GM23338 (cell line): ENCODE data around the gene NCKAP5.

ENCODE experiments used
- CREB1 ChIP-seq: fragments of 250-450 bp; sonication (Bioruptor Pico); IDR thresholded peaks from 2 replicates; pipeline ENCODE4 v1.5.0; 2020; ENCODE audit warnings: low read depth, mild to moderate bottlenecking, moderate library complexity
- EZH2 ChIP-seq: fragments of 200-600 bp; sonication (generic); IDR thresholded peaks from one replicate; pipeline ENCODE4 v1.8.0; 2017; ENCODE audit warnings: antibody characterized with exemption, mild to moderate bottlenecking, low read depth; ENCODE audit not compliant: unreplicated experiment
- EZH2phosphoT487 ChIP-seq: fragments of 200-600 bp; sonication (generic); IDR thresholded peaks from one replicate; pipeline ENCODE4 v1.8.1; 2018; ENCODE audit warnings: antibody characterized with exemption; ENCODE audit not compliant: unreplicated experiment
- JUNB ChIP-seq: IDR thresholded peaks from one replicate; pipeline ENCODE4 v1.6.1; 2016; ENCODE audit warnings: antibody characterized with exemption; ENCODE audit not compliant: unreplicated experiment
- NANOG ChIP-seq: IDR thresholded peaks from 2 replicates; pipeline ENCODE4 v1.6.1; 2016; ENCODE audit warnings: antibody characterized with exemption, borderline replicate concordance
- POLR2AphosphoS5 ChIP-seq: IDR thresholded peaks from 2 replicates; pipeline ENCODE4 v1.6.1; 2016; ENCODE audit warnings: antibody characterized with exemption, low read depth
- ZNF114 ChIP-seq: fragments of 250-450 bp; sonication (Bioruptor Pico); IDR thresholded peaks from 2 replicates; pipeline ENCODE4 v1.5.0; 2020; ENCODE audit warnings: mild to moderate bottlenecking, moderate library complexity
- ZNF331 ChIP-seq: fragments of 250-450 bp; sonication (Bioruptor Pico); IDR thresholded peaks from 2 replicates; pipeline ENCODE4 v1.5.0; 2020; ENCODE audit warnings: low read depth, mild to moderate bottlenecking, moderate library complexity
- TF ChIP-seq, protein P1 (sequence below), 2 experiments: fragments of 200-600 bp in 1 of 2; sonication (generic) in 1 of 2; conservative IDR thresholded peaks; 2 replicates each; pipeline versions ENCODE4 v1.5.1 to v1.6.1; 2016 to 2017; ENCODE audit warnings: antibody characterized with exemption in 2 of 2, low read depth in 2 of 2, mild to moderate bottlenecking in 2 of 2, moderate library complexity in 1 of 2
- TF ChIP-seq, protein P2 (sequence below): IDR thresholded peaks from one replicate; pipeline ENCODE4 v1.6.1; 2018; ENCODE audit warnings: antibody characterized with exemption; ENCODE audit not compliant: unreplicated experiment

DNA sequence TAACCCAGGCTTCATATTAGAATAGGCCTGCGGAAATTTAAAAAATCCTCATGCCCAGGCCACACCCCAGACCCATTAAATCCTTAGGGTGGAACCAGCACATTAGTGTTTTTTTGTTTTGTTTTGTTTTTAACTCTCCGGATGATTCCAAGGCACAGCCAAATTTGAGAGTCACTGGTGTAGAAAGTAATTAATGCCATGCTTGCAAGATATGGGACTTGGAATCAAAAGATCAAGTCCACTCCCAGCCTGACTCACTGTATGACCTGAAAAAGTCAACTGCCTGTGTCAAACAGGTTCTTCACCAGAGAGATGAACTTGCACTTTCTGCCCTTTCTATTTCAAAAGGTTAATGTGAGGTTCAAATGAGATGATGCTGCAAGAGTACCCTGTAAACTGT is 588.0 kb downstream of the NCKAP5 start:
- TF ChIP-seq ZNF331 (CRISPR knock-in tag) (no peak), JUNB (no peak), POLR2AphosphoS5 (no peak), ZNF114 (CRISPR knock-in tag) (no peak), NANOG (no peak), CREB1 (CRISPR knock-in tag) (no peak), EZH2 (no peak), EZH2phosphoT487 (no peak)
- TF ChIP-seq, protein P1, sequence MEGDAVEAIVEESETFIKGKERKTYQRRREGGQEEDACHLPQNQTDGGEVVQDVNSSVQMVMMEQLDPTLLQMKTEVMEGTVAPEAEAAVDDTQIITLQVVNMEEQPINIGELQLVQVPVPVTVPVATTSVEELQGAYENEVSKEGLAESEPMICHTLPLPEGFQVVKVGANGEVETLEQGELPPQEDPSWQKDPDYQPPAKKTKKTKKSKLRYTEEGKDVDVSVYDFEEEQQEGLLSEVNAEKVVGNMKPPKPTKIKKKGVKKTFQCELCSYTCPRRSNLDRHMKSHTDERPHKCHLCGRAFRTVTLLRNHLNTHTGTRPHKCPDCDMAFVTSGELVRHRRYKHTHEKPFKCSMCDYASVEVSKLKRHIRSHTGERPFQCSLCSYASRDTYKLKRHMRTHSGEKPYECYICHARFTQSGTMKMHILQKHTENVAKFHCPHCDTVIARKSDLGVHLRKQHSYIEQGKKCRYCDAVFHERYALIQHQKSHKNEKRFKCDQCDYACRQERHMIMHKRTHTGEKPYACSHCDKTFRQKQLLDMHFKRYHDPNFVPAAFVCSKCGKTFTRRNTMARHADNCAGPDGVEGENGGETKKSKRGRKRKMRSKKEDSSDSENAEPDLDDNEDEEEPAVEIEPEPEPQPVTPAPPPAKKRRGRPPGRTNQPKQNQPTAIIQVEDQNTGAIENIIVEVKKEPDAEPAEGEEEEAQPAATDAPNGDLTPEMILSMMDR (conservative IDR thresholded peaks at IDR 0.05; ENCODE audit: low read depth in 2 of 2): no peak
- TF ChIP-seq, protein P2, sequence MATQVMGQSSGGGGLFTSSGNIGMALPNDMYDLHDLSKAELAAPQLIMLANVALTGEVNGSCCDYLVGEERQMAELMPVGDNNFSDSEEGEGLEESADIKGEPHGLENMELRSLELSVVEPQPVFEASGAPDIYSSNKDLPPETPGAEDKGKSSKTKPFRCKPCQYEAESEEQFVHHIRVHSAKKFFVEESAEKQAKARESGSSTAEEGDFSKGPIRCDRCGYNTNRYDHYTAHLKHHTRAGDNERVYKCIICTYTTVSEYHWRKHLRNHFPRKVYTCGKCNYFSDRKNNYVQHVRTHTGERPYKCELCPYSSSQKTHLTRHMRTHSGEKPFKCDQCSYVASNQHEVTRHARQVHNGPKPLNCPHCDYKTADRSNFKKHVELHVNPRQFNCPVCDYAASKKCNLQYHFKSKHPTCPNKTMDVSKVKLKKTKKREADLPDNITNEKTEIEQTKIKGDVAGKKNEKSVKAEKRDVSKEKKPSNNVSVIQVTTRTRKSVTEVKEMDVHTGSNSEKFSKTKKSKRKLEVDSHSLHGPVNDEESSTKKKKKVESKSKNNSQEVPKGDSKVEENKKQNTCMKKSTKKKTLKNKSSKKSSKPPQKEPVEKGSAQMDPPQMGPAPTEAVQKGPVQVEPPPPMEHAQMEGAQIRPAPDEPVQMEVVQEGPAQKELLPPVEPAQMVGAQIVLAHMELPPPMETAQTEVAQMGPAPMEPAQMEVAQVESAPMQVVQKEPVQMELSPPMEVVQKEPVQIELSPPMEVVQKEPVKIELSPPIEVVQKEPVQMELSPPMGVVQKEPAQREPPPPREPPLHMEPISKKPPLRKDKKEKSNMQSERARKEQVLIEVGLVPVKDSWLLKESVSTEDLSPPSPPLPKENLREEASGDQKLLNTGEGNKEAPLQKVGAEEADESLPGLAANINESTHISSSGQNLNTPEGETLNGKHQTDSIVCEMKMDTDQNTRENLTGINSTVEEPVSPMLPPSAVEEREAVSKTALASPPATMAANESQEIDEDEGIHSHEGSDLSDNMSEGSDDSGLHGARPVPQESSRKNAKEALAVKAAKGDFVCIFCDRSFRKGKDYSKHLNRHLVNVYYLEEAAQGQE: no peak
